Kasumi-1 (cell line): ENCODE data around the gene SEMG2.

Source experiments
- DNase-seq, 2 experiments: peaks; one replicate each; lab custom pipeline; 2025; lab: John Stamatoyannopoulos, UW

Gene SEMG2, protein sequence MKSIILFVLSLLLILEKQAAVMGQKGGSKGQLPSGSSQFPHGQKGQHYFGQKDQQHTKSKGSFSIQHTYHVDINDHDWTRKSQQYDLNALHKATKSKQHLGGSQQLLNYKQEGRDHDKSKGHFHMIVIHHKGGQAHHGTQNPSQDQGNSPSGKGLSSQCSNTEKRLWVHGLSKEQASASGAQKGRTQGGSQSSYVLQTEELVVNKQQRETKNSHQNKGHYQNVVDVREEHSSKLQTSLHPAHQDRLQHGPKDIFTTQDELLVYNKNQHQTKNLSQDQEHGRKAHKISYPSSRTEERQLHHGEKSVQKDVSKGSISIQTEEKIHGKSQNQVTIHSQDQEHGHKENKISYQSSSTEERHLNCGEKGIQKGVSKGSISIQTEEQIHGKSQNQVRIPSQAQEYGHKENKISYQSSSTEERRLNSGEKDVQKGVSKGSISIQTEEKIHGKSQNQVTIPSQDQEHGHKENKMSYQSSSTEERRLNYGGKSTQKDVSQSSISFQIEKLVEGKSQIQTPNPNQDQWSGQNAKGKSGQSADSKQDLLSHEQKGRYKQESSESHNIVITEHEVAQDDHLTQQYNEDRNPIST

DNA sequence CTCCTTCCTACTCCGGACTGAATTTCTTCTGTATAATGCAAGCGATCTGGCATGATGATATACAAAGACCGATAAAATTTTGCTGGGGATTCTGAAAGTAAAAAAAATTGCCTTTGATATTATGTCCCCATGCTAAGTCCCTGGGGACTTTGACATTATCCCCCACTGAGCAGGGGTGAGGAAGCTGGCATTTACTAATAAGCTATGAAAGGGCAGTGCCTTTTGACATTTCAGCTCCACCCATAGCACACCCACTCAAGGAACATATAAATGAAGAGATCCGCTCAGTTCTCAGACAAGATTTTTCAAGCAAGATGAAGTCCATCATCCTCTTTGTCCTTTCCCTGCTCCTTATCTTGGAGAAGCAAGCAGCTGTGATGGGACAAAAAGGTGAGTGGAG lies at the start of gene SEMG2:
Gene SEMG2, plus strand, starts transcription at position 298 of the 400 bp plus-strand sequence. Its CDS starts 17 bp downstream, at position 315.
- no peak for DNase-seq

DNA sequence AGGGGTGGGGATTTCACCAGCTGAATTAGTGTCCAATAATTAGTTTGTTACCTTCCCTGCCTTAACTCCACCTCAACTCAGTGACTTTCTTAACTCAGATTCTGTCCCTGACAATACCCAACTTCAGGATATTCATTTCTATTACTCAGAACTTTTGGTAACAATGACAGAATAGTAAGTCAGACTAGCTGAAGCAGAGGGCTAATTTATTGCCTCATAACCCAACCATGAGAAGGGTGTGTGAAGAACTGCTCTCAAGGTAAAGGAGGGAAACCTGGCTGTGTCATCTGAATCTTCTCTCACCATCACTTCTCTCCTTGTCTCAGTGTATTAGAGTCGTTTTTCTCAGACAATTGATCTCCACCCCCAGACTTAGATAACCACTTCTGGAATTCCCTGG lies 47.7 kb upstream of the SEMG2 start:
- no peak for DNase-seq

DNA sequence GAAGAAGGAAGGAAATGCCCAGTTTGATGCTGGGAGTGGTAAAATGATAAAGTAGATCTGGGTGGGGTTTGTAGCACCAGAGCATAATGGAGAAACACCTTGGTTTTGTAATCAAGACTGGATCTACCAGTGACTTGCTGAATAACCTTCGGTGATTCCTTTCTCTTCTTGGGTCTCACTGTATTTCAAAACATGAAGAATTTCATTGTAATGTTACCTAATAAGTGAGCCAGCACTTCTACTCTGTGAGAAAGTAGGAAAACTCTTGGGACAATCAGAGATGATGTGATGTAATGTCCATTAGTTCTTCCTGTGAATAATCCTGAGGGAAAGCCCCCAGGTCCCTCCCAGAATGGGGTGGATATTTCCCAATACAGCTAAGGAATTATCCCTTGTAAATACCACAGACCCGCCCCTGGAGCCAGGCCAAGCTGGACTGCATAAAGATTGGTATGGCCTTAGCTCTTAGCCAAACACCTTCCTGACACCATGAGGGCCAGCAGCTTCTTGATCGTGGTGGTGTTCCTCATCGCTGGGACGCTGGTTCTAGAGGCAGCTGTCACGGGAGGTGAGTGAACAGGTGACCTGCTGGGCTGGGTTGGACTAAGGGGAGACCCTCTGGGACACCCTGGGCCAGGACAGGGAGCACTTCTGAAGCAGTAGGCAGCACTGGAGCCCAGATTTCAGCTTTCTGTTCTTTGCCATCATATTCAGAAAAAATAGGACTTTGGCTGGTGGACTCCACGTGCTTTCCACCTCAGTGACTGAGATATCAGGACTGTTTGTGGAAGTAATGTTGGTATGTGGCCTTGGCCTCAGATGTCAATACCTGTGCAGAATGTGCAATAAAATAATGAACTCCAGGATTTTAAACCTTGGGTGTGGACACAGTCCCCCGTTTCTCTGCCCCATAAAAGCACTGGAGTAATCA lies 46.5 kb upstream of the SEMG2 start, which contains the start of gene PI3:
Gene PI3, plus strand, starts transcription at position 469 of the 931 bp plus-strand sequence. Its CDS starts 21 bp downstream, at position 490.
- DNase-seq, result no peak

DNA sequence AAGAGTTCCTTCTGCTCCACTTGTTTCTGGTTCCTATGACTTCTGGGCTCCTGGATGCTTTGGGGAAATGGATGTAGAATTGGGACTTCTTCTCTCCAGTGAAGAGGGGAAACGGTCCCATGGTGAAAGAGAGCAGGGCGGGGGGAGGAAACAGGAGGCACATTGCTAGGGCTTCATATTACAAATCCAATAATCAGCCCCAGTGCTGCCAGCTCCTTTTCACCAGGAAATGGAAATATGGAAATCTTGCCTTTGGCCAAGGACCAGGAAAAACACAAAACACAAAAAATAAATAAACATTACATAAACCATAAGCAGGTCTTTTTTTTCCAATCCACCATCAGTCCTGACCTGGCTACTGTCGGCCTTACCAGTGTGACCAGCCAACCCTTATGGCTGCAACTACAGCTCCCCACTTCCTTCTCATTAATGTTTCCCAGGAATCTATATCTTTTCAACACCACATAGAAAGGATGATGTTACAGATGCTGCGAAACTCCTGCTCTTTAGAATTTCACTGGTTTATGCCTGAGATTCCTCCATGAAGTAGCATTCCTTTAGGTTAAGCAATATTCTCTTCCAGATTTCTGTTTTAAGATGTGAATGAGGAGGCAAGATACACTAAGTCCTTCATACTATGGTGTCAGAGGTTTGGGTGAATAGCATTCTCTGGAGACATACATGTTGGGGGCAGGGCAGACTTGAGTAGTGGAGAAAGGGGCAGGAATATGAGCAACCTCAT lies 44.5 kb upstream of the SEMG2 start:
- DNase-seq, result no peak

DNA sequence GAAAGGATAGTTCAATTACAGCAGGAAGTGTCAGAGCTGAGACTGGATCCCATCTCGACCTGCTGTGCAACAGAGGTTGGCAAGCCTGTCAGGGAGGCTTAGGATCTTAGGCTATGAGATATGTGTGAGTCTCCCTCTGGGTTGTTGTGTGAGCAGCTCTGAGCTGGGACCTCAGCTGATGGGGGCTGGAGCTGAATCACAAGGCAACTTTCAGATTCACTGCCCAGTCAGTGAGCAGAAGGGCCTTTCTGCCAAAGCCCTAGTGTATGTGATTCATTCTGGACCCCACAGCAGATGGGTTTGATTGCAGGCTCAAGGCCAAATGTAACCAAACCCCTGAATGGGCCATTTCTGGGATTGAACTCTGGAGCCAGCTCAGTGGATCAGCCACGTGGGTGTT lies 42.0 kb upstream of the SEMG2 start:
- DNase-seq, result no peak

DNA sequence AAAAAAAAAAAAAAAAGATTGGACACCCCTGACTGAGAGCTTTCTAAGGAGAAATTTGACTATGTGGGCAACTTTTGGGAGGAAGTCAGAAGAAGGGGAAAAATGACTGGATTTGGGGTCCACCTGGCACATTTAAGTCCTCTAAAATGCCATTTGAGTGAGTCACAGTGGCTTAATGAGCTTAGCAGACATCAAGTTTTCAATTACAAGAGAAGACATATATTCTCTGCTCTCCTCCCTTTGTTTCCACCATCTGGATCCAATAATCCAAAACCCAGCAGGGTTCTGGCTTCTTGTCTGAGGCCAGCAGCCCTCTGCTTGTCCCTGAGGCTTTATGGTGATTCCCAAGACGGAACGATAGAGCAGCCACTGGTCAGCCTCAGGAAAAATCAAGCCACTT lies 39.5 kb upstream of the SEMG2 start:
- no peak for DNase-seq

DNA sequence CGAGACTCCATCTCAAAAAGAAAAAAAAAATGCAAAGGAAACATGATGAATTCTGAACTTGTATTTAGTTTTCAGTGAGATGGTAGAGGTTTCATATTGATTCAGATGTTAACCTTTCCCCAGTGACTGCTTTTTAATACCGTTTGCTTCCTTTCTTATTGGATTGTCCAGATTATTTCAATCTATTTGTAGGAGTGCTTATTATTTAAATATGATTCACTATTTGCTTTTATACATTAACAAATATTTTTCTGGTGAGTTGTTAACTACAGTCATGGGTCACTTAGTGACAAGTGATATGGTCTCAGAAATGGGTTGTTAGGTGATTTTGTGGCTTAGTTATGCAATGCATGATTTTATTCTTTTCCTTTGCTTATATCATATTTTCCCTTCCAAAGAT lies 38.1 kb upstream of the SEMG2 start:
- DNase-seq, result no peak

DNA sequence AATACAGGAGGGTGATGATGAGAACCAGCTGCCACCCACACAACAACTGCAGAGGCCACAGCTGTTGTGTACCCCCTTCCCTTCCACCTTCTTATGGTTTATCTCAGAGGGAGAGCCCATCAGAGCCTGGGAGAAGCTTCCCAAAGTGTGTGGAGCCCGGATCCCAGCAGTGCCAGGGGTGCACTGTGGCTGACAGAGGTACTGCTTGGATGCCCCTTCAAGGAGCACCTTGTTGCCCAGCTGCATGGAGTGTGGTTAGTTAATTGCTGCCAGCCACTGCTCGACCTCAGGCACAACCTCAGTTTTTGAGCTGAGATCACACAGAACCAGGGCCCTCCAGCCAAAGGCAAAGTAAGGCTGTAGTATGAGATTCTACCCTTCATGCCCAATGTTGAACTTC lies 33.5 kb upstream of the SEMG2 start:
- DNase-seq, result no peak

DNA sequence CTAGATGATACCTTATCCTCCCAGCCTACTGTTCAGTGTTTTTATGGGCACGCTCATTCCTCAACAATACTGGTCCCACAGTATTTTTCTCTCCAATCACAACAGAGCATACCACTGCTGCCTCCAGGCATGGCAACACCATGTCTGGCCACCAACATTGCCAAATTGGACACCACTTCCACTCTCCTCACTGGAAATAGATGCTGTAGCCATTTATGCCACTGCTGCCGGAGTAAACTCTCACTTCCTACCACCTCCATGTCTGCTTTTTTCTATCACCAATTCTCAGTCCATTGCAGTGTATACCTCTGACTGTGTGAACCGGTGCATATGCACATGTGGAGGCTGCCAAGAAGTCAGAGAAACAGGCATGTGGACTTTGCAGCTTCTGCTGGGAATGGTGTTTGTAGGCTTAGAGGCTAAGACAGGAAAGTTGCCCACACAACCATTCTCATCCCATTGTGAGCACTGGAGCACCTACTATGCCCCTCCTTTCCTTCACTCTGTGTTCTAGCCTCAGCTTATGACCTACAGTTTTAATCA lies 32.0 kb upstream of the SEMG2 start:
- no peak for DNase-seq

DNA sequence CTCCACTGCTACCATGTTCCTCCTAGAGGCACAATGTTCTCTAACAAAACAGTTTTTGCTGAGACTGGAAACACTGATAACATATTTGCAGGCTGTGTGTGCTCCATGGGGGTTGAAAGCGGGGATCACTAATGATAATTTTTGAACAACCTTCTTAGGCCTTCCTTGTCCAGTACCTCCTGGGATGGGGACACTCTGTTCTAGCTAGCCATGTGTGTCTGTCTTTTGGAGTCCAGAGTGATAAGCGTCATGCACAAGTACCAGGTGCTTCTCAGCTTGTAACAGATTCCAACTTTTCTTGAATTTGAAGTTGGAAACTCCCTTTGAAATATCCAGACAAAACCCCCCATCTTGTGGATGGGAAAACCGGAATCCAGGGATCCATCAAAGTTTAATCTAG lies 31.3 kb upstream of the SEMG2 start:
- DNase-seq, result no peak

DNA sequence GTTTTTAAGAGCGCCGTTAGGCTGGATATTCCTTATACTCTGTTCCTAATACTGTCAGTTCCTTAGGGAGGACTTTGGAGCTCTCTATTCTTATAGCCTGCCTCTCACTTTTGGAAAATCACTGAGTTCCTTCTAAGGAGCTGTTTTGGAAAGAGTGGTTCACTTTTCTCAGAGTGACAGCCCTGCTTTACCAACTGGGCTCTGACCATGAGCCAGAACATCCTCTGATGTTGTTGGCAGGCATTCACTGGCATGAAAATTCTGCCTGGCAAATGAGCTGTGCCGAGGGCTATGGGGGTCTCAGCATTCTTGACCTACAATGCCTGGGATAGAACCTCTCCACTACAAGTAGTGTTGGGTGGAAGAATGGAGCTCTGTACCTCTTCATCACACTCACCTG lies 29.2 kb upstream of the SEMG2 start:
- DNase-seq, result no peak

DNA sequence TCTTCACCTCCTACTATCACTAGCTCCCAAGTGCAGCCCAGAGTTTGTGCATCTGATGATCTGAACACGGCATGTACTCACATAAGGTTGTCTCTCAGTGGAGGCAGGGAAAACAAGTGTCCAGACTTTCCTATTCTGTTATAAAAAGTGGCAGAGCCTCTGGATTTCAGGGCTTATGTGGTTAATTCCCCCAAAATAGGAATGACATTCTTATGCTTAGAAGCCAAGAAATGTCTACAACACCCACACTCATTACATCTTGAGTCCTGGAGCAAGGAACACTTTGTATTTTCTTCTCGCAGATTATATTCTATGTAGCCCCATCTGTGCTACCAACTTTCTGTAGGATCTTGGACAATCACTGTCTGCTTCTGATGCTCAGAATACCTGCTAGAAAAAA lies 27.8 kb upstream of the SEMG2 start:
- DNase-seq, result no peak

DNA sequence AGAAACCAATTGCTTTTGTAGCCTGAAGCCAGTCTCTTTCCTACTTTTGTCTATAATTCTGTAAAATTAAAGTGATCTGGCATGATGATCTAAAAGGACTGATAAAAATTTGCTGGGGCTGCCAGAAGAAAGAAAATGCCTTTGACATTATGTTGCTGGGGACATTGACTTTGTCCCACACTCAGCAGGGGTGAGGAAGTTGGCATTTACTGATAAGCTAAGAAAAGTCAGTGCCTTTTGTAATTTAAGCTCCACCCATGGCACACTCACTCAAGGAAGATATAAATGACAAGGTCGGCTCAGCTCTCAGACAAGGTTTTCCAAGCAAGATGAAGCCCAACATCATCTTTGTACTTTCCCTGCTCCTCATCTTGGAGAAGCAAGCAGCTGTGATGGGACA lies 14.4 kb upstream of the SEMG2 start, which contains the start of gene SEMG1:
Gene SEMG1, plus strand, starts transcription at position 309 of the 400 bp plus-strand sequence. Its CDS starts 21 bp downstream, at position 330.
- no peak for DNase-seq

DNA sequence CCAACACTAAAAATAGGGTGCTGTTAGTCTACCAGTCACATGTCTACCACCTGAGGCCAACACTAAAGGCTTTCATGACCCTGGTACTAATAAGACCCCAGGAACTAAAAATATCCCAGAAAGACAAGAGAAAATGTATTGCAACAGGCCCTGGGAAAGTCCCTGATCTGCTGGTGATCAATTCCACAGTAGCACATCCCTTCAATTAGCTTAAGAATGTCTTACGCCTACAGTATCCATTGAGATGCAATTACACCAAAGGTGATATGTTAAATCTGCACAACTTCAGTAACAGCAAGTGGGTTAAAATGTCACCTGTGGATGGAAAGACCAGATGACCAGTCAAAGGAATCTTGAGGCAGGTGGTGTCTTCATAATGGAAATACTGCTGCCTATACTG lies 11.2 kb upstream of the SEMG2 start:
- DNase-seq, result no peak

DNA sequence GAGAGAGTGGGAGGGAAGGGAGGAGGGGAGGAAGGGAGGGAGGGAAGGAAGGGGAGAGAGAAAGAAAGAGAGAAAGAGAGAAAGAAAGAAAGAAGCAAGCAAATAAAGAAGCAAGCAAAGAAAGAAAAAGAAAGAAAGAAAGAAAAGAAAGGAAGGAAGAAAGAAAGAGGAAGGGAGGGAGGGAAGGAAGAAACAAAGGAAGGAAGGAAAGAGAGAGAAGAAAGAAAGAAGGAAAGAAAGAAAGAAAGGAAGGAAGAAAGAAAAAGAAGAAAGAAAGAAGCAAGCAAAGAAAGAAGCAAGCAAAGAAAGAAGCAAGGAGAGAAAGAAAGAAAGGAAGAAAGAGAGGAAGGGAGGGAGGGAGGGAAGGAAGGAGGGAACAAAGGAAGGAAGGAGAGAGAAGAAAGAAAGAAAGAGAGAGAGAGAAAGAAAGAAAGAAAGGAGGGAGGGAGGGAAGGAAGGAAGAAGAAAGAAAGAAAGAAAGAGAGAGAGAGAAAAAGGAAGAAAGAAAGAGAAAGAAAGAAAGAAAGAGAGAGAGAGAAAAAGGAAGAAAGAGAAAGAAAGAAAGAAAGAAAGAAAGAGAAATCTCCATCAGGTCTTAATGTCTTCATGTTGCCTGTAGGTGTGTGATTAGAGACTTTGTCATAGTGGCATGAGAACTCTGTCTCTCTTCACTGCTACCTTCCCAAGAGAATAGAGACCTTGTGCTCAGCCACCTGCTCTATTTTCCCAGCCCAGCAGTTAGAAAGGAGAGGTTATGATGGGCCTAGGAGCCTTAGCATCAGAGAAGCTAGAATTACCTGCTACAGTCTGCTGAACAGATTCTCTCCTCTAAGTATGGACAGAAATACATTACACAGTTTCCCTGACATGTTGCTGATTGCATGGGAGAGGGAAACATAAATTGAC lies 9.4 kb upstream of the SEMG2 start:
- no peak for DNase-seq

DNA sequence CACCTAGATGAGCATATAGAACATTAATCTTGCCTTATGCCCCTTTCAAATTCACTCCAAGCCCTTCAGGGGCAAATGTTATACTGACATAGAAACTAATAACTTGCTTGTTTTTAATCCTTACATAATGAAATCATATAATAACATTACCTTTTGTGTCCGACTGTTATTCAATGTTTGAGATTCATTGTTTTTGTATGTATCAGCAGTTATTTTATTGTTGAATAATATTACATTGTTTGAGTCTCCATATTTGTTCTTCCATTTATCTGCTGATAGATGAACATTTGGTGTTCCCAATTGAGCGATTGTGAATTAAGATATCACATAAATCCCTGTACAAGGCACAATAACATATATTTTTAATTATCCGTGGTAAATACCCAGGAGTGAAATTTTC lies 8.3 kb upstream of the SEMG2 start:
- no peak for DNase-seq

DNA sequence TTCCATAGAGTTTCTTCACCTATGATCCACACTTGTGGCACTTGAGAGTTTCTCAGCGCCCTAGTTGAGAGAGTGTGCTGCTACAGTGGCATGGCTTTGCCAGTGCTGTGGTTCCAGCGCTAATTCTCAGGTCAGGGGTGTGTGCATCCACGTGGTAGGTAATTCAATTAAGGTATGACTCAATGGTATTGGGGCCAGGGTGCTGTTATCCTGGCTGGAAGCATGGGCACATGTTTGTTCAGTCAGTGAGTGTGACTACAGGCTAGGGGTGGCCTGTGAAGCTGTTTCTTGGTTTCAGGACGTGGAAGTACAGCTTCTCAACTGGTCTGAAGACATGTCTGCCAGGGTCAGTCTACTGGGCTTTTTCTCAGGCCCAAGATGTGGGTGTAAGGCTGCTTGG lies 3.0 kb upstream of the SEMG2 start:
- no peak for DNase-seq

DNA sequence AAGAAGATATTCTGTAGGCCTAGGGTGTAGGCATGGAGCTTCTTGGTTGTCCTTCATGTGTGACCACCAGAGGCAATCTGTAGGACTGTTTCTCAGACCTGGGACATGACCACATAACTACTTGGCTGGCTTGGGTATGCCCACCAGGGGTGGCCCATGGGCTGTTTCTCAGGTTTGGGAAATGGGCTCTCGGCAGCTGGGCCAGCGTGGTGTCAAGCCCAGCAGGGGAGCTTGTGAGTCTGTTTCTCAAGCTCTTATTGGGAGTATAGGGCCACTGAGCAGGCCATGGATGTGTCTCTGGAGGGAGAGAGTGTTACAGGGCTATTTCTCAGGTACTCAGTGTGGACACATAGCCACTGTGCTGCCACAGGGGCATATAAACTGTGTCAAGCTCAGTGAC lies 2.5 kb upstream of the SEMG2 start:
- DNase-seq, result no peak

DNA sequence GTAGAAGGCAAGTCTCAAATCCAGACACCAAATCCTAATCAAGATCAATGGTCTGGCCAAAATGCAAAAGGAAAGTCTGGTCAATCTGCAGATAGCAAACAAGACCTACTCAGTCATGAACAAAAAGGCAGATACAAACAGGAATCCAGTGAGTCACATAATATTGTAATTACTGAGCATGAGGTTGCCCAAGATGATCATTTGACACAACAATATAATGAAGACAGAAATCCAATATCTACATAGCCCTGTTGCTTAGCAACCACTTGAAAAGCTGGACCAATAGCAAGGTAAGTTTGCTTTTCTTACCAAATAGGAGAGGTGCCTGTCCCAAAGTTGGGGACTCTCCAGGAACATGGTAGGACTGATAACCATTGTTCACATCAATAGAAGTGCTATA lies 2.0 kb downstream of the SEMG2 start:
- DNase-seq, result no peak

DNA sequence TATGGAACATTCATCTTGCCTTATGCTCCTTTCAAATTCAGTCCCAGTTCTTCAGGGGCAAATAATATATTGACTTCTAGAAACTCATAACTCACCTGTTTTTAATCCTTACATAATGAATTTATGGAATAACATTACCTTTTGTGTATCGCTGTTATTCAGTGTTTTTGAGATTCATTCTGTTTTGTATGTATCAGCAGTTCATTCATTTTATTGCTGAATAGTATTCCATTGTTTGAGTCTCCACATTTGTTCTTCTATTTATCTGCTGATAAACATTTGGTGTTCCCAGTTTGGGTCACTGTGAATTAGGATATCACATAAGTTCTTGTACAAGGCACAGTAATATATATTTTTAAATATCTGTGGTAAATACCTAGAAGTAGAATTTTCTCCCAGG lies 5.1 kb downstream of the SEMG2 start:
- DNase-seq, result no peak
